Thyroid gland (tissue), 4 donors: ENCODE data around the gene DOCK1.

Experiments
- CTCF ChIP-seq, 6 experiments: fragments of 200-600 bp in 3 of 6; fragments of 450-650 bp in 3 of 6; sonication (generic) in 3 of 6; IDR thresholded peaks; one replicate each; pipeline ENCODE4 v1.5.1; 2016 to 2019; ENCODE audit warnings: antibody characterized with exemption in 6 of 6, mild to moderate bottlenecking in 2 of 6, inconsistent platforms in 1 of 6, moderate library complexity in 1 of 6
- POLR2A ChIP-seq, 2 donors: fragments of 450-650 bp; IDR thresholded peaks; one replicate each; pipeline ENCODE4 v1.6.1; 2017; ENCODE audit warnings: antibody characterized with exemption in 2 of 2, mild to moderate bottlenecking in 2 of 2, moderate library complexity in 1 of 2

- no peak for TF ChIP-seq POLR2A (IDR thresholded peaks at IDR 0.05)
- TF ChIP-seq CTCF (IDR thresholded peaks at IDR 0.05) = no peak
These were observed 12.0 kb upstream of the DOCK1 start for GRCh38 chr10:126893206-126893605.
